Measurements from ENCODE around the gene CTNNBL1.

CTNNBL1 gene

DNA sequence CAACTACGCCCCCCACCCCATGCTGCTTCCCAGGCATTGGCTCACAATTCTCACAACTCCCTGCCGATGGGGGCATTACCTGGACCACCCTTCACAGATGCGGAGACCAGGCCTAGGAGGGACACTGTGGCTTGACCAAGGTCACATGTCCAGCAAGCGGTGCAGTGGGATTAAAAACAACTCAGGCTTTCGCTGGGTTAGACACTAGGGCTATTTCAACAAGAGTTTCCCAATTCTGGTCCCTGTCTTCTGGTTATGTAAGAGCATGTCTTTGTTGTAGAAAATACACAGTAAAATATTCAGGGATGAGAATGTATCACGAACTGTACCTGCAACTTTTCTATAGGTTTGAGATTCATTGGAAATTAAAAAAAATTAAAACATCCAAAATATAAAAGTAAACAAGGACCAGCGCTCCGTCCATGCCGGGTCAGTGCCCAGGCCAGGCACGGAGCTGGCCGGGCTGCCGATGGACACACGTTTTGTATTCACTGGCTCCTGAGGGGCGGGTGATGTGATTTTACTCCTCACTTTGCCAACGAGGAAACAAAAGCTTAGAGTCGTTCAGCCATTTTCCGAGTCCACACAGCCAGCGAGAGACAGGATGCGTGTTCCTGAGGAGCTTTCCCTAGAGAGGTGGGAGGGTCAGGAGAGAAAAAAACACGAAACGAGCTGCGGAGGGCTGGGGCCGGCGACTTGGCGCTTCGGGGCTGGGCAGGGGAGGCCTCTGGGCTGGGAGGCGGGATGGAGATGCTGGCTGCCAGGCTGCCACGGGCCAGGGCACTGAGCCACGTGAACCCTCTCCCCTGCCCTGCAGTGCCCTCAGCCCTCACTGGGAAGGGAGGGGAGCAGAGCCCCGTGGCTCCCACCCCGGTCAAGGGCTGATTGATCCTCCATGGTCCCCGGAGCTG is 192.0 kb downstream of the CTNNBL1 start:
- no peak for DNase-seq

GRCh38 chr20:37886851-37887297 is 193.0 kb downstream of the CTNNBL1 start:
- no peak for DNase-seq

DNA sequence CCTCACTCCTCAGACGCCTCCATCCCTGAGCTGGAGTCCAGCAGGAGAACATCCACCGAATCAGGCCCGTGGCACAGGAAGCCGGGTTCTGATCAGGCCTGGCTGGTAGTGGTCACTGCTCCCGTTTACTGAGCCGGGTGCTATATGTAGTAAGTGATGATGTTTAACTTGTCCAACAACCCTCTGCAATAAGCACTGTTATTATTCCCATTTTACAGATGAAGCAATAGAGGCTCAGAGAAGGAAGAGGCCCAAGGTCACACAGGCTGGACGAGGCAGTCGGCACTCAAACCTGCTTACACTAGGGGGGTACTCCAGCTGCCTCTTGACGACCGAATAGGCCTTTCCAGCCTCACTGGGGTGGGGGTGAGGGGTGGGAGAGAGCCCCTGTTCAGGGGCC is 194.8 kb downstream of the CTNNBL1 start:
- DNase-seq: no peak

DNA sequence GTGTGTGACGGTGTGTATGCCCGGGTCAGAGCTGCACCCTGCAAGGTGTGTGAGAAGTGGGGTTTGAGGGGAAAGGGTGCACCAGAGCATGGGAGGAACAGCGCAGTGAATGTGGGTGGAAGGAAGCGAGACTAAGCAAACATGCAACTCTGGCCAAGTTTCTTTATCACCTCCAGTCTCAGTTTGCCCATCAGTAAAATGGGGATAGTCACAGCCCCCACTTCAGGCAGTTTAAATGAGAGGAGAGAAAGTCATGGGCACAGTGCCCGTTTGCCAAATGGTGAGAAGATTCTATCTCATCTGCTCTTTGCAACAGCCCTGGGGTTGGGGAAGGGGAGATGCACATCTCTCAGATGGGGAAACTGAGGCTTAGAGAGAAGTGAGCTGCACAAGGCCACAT is 196.3 kb downstream of the CTNNBL1 start:
- no peak for DNase-seq

GRCh38 chr20:37890643-37891042 is 196.8 kb downstream of the CTNNBL1 start:
- DNase-seq: peak; percentile 74

- DNase-seq: no peak
These were observed 198.2 kb downstream of the CTNNBL1 start for GRCh38 chr20:37892001-37892400.

GRCh38 chr20:37893566-37894241 is 199.9 kb downstream of the CTNNBL1 start:
- no peak for DNase-seq

DNA sequence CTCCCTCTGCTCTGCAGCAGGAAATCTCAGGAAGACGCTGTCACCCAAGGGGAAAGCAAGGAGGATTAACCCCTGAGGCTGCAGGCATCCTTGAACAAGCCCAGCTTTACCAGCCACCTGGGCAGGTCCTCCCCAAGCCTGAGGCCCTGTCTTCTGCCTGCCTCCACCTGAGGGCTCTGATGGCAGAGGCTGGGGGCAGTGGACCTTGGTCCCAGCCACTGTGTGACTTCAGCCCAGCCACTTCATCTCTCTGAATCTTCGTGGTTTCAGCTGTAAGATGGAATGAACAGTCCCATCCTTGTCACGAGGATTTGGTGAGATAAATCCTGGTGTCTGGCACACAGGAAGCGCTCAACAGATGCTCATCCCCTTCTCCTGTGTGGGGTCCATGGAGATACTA is 200.6 kb downstream of the CTNNBL1 start:
- DNase-seq: no peak

- no peak for DNase-seq
These were observed 201.3 kb downstream of the CTNNBL1 start for GRCh38 chr20:37895166-37895565.

GRCh38 chr20:37896932-37897548 is 203.2 kb downstream of the CTNNBL1 start:
- DNase-seq: no peak

DNA sequence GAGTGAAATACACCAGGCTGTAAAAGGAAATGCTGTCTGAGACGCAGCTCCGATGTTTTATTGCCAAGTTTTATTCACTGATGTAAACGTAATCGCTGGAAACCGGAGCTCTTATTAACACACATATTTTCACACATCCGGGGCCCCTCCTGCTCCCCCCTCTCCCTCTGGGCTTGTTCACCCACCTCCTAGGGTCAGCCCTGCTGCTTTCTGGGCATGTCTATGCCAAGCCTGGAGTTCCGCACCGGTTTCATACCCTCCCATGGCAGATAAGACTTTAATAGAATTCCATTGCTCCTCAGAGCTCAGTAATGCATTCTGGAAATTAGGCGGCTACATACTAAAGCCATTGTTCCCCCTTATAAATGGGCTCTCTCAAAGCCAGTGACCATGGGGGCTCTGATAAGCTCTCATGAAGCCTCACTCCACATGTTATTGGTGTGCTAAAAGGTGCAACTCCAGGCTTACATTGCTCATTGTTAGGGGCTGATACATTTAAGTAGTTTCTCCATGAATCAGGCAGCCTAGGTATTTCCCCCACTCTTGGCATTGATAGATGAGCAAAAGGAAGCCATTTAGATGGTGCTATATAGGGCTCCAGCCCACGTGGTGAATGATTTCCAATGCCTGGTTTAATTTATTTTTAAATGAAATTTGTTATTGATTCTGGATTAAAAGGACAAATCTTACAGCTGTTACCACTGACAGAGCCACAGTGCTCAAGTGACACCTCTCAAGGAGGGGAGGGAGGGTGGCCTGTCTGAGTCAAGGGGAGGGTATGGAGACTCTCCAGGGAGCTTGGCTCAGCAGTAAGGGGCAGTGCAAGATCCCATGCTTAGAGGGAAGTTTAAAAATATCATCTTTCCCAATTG is 204.6 kb downstream of the CTNNBL1 start:
- no peak for DNase-seq

DNA sequence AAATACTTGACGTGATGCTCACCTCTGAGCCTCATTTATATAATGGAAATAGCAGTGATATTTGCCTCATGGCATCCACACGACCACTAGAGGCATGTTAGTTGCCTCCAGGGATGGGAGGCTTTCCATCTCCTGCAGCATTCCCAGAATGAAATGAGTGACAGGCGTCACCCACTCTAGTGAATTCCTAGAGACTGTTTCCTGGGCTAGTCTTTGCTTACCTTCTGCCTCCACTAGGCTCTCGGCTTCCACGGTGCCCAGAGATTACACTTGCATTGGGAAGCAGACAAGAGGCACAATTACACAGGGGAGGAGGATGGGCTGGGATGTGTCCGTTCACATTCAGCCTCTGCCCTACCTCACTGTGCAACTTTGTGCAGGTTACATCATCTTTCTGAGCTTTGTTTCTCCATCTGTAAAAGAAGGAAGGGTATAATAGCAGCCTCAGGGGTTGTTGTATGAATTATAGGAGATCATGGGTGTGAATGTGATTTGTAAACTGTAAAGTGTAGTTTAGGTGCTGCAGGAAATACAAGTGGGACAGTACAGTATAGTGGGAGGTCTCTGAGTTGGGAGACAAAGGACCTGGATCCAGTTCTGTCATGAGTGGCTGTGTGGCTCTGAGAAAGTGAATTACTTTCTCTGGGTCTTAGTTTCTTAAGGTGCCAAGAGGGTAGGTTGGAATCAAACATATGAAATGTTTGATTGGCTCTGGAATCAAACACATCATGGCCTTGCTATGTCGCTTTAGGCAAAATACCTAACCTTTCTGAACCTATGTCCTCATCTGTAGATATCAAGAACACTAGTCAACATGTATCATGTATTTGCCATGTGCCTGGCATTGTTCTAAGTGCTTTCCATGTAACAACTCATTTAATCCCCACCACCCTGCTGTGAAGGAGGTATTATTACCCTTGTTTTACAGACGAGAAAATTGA is 205.5 kb downstream of the CTNNBL1 start:
- no peak for DNase-seq

GRCh38 chr20:37901240-37901639 is 207.4 kb downstream of the CTNNBL1 start:
- no peak for DNase-seq

- DNase-seq: no peak
These were observed 208.0 kb downstream of the CTNNBL1 start for GRCh38 chr20:37901654-37902503.

DNA sequence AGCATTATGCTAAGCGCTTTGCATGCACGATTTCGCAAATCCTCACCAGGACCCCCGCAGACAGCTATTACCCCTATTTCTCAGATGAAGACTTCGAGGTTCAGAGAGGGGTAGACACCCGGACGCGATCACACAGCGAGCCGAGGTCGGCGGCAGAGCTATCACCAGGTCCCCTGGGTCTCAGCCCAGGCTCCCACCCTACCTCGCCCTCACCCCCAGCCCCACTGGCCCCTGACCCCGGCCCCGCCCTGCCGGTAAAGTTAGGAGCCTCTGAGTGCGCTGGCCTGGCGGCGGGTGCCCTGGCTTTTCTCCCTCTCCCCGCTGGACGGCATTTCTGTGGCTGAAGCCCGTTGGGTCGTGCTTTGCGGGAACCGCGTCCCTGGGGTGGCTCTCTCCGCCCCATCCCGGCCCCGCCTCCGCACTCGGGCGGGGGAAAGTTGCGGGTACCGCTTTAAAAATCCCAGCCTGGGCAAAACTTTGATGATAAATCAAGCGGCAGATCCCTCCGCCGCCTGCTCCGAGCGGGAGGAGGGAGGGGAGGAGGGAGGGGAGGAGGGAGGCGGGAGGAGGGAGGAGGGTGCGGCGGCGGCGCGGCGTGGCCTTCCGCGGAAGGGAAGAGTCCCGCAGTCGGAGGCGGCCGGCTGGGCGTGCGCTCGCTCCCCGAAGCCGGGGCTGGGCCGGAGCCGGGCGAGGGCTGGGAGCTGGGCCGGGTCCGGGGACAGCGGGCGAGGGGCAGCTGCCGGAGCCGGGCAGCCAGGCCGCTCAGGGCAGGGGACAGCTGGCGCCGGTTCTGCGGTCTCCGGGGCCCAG is 208.9 kb downstream of the CTNNBL1 start, which contains the start of gene VSTM2L:
Gene VSTM2L (plus strand): TSS at position 624 of the 810 bp plus-strand sequence. CDS start 224 bp downstream, outside the sequence.
- DNase-seq: no peak

- no peak for DNase-seq
These were observed 209.6 kb downstream of the CTNNBL1 start for GRCh38 chr20:37903317-37904007.

DNA sequence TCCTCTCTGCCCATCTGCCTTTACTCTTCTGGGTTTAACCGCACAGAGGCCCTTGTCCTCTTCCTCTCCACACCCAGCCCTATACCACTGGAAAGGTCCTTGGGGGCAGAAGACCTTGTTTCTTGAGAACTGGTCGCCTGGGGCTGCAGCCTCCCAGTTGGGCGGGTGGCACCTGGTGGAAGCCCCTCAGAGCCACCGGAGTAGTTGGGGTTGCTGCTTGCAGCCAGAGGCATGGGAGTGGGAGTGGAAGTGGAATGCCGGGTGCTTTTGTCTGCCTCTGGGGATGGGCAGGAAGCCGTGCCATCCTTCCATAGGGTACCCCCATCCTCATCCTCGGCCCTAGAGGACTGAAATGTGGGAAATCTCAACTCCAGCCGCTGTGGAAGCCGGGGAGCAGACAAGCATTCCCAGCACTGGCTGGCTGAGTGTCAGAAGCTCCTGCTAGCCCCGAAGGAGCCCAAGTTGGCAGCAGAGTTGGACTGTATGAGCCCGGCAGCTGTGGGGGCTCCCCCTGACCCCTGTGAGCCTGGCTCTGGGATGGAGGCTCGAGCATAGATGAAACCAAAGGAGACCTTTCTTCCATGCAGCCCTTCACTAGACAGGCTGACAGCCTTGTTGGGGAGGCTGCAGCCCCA is 210.3 kb downstream of the CTNNBL1 start:
- DNase-seq: no peak

GRCh38 chr20:37904845-37905373 is 211.1 kb downstream of the CTNNBL1 start:
- DNase-seq: no peak

Data from NCI-H1105 (cell line).